MM.1S (cell line): ENCODE data around the gene ENPEP.

ENCODE experiments used
- EZH2 ChIP-seq: fragments of 300-600 bp; sonication (generic); optimal IDR thresholded peaks from 2 replicates; pipeline ENCODE3; 2017; ENCODE audit warnings: low read depth, mild to moderate bottlenecking, antibody characterized with exemption, low read length, mixed read lengths
- EZH2phosphoT487 ChIP-seq: fragments of 300-600 bp; sonication (generic); IDR thresholded peaks from 2 replicates; pipeline ENCODE4 v1.6.1; 2018; ENCODE audit warnings: antibody characterized with exemption, low read length
- TF ChIP-seq, protein P1 (sequence below): fragments of 300-600 bp; sonication (generic); IDR thresholded peaks from 2 replicates; pipeline ENCODE4 v1.5.1; 2016; ENCODE audit warnings: antibody characterized with exemption, low read length, mixed read lengths

- TF ChIP-seq, protein P1, sequence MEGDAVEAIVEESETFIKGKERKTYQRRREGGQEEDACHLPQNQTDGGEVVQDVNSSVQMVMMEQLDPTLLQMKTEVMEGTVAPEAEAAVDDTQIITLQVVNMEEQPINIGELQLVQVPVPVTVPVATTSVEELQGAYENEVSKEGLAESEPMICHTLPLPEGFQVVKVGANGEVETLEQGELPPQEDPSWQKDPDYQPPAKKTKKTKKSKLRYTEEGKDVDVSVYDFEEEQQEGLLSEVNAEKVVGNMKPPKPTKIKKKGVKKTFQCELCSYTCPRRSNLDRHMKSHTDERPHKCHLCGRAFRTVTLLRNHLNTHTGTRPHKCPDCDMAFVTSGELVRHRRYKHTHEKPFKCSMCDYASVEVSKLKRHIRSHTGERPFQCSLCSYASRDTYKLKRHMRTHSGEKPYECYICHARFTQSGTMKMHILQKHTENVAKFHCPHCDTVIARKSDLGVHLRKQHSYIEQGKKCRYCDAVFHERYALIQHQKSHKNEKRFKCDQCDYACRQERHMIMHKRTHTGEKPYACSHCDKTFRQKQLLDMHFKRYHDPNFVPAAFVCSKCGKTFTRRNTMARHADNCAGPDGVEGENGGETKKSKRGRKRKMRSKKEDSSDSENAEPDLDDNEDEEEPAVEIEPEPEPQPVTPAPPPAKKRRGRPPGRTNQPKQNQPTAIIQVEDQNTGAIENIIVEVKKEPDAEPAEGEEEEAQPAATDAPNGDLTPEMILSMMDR, result peak; percentile 19; the same call in 1 of the 2 replicates
- TF ChIP-seq EZH2 (no peak), EZH2phosphoT487 (no peak)
Measured at GRCh38 chr4:110503270-110504083, 27.5 kb downstream of the ENPEP start.
